Kidney capillary endothelial cell (primary cell): ENCODE measurements around the gene HMGCLL1.

ENCODE experiments used
- DNase-seq: peaks from one replicate; pipeline ENCODE4 v3.0.0-alpha.2; 2018; ENCODE audit warnings: low spot score

The HMGCLL1 gene

GRCh38 chr6:55578537-55579363 is at the start of gene HMGCLL1:
HMGCLL1 (minus strand) TSS chr6:55579192; CDS start chr6:55579055, 137 bp downstream.
- DNase-seq: no peak

- DNase-seq: no peak
These were observed 43.0 kb upstream of the HMGCLL1 start for GRCh38 chr6:55621993-55622392.

- no peak for DNase-seq
These were observed 42.3 kb upstream of the HMGCLL1 start for GRCh38 chr6:55621244-55621643.

- DNase-seq: no peak
These were observed 38.3 kb upstream of the HMGCLL1 start for GRCh38 chr6:55617272-55617671.

- DNase-seq: no peak
These were observed 25.0 kb upstream of the HMGCLL1 start for GRCh38 chr6:55604021-55604420.

- no peak for DNase-seq
These were observed 22.1 kb upstream of the HMGCLL1 start for GRCh38 chr6:55601120-55601519.

- DNase-seq: no peak
These were observed 15.4 kb upstream of the HMGCLL1 start for GRCh38 chr6:55594442-55594841.

- DNase-seq: no peak
These were observed 5.8 kb upstream of the HMGCLL1 start for GRCh38 chr6:55584654-55585354.

- DNase-seq: no peak
These were observed 2.2 kb downstream of the HMGCLL1 start for GRCh38 chr6:55576811-55577210.

GRCh38 chr6:55574556-55574955 is 4.4 kb downstream of the HMGCLL1 start:
- no peak for DNase-seq

- no peak for DNase-seq
These were observed 9.4 kb downstream of the HMGCLL1 start for GRCh38 chr6:55569638-55570037.

- no peak for DNase-seq
These were observed 10.1 kb downstream of the HMGCLL1 start for GRCh38 chr6:55568808-55569439.

- DNase-seq: no peak
These were observed 11.4 kb downstream of the HMGCLL1 start for GRCh38 chr6:55567558-55567957.

- no peak for DNase-seq
These were observed 12.8 kb downstream of the HMGCLL1 start for GRCh38 chr6:55566036-55566710.

GRCh38 chr6:55562318-55562717 is 16.7 kb downstream of the HMGCLL1 start:
- DNase-seq: no peak

GRCh38 chr6:55560290-55560885 is 18.6 kb downstream of the HMGCLL1 start:
- DNase-seq: no peak

- DNase-seq: no peak
These were observed 21.8 kb downstream of the HMGCLL1 start for GRCh38 chr6:55557146-55557545.

GRCh38 chr6:55545791-55546190 is 33.2 kb downstream of the HMGCLL1 start:
- DNase-seq: no peak

- DNase-seq: no peak
These were observed 35.2 kb downstream of the HMGCLL1 start for GRCh38 chr6:55543633-55544309.

GRCh38 chr6:55541024-55541423 is 38.0 kb downstream of the HMGCLL1 start:
- DNase-seq: no peak

- DNase-seq: no peak
These were observed 42.5 kb downstream of the HMGCLL1 start for GRCh38 chr6:55536391-55536956.
